HG02973 (cell line): ENCODE measurements around the gene HMGB3.
"Not testable (repeated sequence)": the region's sequence is repeated elsewhere in the genome, so short reads cannot be mapped to it uniquely, and the experiment has no call there.

Experiments used
- ATAC-seq: cut with Tn5 transposase; IDR thresholded peaks from one replicate; pipeline ENCODE4 v1.9.1; 2021; ENCODE audit warnings: moderate library complexity; ENCODE audit not compliant: unreplicated experiment

The HMGB3 gene

DNA sequence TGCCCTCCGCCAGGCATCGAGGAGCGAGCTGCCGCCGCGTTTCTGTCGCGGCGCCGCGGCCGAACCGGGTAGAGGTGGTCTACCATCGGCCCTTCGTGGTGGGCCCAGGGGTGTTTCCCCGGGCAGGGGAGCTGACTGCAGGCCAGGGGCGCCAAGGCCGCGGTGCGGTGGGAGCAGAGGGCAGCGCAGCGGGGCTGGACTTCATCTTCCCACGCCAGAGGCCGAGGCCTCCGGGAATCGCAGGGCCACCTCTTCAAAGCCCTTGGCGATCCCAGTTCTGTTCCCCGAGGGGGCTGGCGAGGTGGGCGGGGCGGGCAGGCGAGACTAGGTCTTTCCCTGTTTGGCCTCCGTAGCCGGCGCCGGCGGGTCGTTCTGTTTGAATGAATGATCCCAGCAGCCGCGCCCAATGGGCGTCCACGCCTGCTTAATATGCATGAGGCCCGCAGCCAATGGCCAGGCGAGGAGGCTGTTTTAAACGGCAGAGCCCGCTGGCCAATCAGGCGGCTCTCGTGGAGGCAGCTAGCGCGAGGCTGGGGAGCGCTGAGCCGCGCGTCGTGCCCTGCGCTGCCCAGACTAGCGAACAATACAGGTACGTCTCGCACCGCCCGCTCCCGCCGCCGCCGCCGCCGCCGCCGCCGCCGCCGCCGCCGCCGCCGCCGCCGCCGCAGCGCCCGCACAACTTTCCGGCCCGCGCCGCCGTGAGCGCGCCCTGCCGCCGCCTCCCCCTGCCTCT, at the start of gene HMGB3:
Gene HMGB3, plus strand, starts transcription at position 548 of the 733 bp plus-strand sequence. CDS start 2,265 bp downstream, outside the sequence.
- ATAC-seq, result peak; percentile 97

- no peak for ATAC-seq
Measured at GRCh38 chrX:150933945-150934350, 49.2 kb upstream of the HMGB3 start.

- ATAC-seq, result no peak
Measured at GRCh38 chrX:150934453-150934852, 48.7 kb upstream of the HMGB3 start.

DNA sequence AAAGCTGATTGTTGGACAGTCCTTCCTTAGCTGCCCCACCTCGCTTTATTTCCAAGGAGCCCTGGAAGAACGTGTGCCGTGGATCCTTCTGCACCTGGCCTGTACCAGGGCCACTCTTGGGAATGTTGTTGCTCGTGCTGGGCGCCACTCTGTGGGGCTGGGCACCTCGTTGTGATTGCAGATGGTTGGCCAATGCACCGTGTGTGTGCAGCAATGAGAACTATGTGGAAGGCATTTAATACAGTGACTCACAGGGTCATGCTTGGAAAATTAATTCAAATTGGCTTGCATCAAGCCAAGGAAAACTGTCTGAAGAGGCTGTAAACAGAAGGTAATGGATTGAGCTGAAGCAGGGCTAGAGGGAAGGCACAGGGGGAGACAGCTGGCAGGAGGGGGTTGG, 47.7 kb upstream of the HMGB3 start:
- ATAC-seq, result no peak

GRCh38 chrX:150936556-150936955, 46.6 kb upstream of the HMGB3 start:
- ATAC-seq, result no peak

DNA sequence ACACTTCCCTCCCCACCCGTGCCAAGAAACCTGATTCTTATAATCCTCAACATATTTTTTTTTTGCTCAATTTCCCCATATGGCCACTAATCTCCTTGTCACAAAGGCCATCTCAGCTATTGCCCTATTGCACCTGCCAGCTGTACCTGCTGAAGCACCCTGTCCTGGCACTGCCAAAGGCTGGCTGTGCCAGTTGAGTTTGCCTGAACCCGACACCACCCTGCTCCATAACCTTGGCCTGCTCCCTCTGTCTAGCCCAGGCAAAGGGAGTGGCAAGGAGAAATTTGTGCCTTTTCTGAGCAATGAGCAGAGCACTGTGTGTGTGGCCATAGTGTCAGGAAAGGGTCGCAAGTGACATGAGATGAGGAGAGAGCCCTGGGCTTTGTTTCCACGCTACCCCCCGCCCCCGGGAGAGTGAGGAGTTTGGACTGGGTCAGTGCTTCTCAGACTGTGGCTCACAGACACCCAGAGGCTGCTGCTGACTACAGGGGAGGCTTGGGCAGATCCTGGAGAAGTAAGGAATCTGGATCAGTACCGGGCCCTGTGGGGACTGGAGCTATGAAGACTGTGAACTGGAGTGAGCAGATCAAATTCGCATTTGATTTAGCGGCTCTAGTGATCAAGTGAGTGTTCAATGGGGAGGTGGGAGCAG, 42.2 kb upstream of the HMGB3 start:
- no peak for ATAC-seq

GRCh38 chrX:150941580-150941979, 41.6 kb upstream of the HMGB3 start:
- no peak for ATAC-seq

GRCh38 chrX:150942942-150943594, 40.1 kb upstream of the HMGB3 start:
- no peak for ATAC-seq

- ATAC-seq, result no peak
Measured at GRCh38 chrX:150944233-150944632, 38.9 kb upstream of the HMGB3 start.

DNA sequence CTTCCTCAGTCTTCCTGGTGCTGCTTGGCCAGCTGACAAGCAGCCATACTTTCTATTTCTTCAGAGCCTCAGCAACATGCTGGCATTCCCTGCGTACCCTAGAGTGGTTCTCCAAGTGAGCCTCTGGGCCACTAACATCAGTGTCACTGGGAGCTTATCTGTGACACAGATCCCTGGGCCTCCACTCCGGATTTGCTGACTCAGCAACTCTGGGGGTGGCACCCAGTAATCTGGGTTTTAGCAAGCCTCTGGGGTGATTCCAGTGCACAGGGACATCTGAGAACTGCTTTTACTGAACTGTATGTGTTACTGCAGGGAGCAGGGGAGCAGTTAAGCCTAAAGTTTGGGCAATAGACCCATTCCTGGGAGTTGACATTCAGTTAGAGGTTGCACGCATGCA, 28.2 kb upstream of the HMGB3 start:
- ATAC-seq, result no peak

GRCh38 chrX:150955590-150955989, 27.5 kb upstream of the HMGB3 start:
- ATAC-seq, result no peak

- ATAC-seq, result no peak
Measured at GRCh38 chrX:150958177-150958576, 25.0 kb upstream of the HMGB3 start.

GRCh38 chrX:150959557-150959956, 23.6 kb upstream of the HMGB3 start:
- ATAC-seq, result no peak

- ATAC-seq, result no peak
Measured at GRCh38 chrX:150961631-150962030, 21.5 kb upstream of the HMGB3 start.

DNA sequence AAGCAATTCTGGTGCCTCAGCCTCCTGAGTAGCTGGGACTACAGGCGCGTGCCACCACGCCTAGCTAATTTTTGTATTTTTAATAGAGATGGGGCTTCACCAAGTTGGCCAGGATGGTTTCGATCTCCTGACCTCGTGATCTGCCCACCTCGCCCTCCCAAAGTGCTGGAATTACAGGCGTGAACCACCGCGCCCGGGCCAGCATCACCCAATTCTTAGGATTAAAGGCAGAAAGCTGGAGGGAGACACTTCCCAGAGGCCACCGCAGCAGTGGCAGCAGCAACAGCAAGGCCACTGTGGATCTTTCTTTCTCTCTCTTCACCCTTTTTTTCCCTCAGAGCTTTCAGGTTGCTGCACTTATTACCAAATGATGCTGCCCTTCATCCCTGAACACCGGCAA, 18.7 kb upstream of the HMGB3 start:
- ATAC-seq, result not testable (repeated sequence)

DNA sequence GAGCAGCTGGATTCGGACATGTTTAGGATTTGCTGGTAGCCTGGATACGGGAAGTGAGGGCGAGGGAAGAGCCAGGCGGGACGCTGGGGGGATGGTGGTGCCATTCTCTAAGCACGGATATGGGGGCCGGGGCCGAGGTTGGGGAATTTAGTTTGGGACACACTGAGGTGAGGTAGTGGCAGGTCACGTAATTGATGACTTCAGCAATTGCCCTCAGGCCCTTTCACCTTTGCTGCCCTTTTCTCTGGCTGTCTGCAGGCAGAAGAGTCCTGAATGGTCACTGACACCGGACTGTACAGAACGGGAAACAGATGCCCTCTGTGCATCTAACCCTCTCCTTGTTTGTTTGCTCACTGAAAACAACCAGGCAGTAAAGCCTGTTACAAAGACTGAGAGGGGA, 16.9 kb upstream of the HMGB3 start:
- ATAC-seq, result no peak

- ATAC-seq, result no peak
Measured at GRCh38 chrX:150966742-150967141, 16.4 kb upstream of the HMGB3 start.

- no peak for ATAC-seq
Measured at GRCh38 chrX:150967786-150968185, 15.3 kb upstream of the HMGB3 start.

DNA sequence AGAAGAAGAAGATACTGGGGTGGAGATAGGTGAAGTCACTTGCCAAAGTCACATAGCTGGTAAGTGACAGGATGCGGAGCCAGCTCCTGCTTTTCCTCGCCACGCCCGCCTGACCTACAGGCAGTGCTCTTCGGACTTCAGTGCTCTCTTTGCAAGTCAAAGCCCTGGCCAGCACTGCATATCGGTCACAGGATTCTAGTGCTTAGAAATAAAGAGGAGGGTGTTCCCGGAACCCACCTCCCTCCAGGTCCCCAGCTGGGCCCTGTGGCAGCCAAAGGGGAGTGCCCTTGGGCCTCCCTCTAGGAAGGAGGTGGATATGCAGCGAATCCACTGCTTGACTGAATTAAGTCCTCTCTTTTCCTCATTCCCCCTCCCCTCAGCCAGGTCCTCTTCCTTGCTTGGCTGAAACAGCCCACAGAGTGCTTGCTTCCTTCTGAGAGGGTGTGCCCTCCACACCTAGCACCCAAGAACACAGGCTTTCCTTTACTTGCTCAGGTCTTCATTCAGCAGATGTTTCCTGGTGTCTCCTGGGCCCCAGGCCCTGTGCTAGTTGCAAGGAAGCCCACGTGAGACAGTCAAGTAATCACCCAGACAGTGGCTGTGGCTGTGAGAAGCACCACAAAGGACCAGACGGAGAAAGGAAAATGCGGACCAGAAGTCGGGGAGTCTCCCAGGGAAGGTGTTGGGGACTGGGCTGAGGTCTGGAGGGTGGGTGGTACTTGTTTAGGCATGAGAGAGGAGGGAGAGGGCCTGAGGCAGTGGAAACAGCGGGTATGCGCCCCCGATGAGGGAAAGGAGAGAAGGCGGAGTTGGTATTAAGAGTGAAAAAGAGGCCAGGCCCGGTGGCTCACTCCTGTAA, 14.0 kb upstream of the HMGB3 start:
- no peak for ATAC-seq

GRCh38 chrX:150972450-150972849, 10.7 kb upstream of the HMGB3 start:
- no peak for ATAC-seq
